Activated CD8-positive, alpha-beta memory T cell treated with anti-CD3 and anti-CD28 coated beads, Interleukin-2, amount 50 U/mL, for 24 hours (primary cell): ENCODE results near the gene PITPNM1.

Experiments used
- DNase-seq: peaks from one replicate; pipeline ENCODE4 v3.0.0-alpha.2; 2020; ENCODE audit errors: extremely low read depth

The PITPNM1 gene

DNA sequence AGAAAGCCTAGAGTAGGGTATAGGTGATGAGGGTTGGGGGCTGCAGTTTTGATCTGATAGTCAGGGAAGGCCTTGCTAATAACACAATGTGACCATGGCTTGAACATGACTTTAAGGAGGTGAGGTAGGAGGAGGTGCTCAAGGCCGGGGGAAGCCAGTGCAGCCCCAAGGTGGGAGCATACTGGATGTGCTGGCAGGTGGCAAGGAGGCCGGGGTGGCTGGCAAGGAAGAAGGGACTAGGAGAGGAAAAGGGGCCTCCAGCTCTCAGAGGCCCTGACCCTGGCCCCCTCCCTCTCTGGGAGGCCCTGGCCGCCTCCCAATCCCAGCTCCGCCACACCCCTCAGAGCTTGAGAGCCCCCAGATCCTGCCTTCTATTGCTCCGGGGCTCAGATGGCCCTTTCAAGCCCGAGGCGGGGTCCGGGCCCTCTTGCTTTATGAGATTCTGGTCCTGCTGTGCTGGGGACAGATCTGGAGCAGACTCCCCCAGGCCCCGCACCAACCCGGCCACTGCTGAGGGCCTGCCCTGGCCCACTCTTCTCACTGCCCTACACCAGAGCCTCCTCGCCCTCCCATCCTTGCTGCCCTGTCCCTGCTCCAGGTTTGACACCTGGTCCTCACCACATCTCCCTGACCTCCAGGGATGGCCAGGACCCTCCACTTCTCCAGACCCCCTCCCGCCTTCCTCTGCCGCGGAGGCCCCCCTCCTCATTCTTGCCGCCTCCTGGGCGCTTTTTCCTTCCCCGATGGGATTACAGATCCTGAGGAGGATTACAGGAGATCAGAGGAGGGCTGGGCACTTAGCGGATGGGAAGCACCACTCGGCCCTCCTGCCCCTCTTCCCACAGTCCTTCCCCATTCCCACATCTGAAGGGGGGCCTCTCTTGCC lies 1.8 kb downstream of the PITPNM1 start:
- no peak for DNase-seq

DNA sequence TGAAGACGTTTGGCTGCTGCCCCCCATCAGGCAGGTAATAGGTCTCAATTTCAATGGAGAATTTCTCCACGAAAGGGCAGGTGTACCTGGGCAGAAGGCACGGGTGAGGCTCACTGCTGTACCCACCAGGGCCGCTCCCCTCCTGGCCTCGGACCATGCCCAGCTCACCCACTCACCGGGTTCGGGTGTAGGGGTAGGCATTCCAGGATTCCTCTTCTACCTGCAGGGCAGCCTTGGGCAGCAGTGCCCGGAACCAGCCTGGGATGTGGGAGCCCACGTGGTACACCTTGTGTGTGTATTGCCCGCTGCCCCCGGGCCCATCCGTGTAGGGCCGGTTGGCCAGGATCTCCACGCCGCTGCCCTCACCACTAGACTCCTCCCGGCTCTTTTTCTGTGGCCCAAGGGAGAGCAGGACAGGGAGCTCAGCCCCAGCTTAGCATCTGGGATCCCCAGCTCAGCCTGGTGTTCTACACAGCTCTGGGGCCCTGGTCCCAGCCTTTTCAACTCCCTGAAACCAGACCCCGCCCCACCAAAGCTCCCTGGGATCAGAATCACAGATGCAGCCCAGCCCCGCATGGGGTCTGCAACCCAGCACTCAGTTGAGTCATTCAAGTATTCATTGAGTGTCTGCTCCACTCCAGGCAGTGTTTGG lies 2.7 kb downstream of the PITPNM1 start:
- no peak for DNase-seq

DNA sequence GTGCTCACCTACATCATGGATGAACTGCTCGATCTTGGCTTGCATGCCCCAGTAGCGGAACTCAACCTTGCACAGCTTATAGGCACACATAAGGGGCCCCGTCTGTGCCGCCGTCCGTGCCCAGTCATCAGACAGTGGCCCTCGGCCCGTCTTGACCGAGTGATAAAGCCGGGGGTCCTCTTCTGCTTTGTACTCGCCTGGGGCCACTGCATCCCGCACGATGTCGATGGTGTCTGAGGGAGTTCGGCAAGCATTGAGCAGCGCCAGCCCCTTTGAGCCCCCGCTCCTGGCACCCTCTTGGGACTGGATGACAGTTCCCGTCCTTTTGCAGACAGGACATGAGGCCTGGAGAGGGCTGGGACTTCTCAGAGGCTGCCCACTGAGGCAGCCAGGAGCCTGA lies 3.3 kb downstream of the PITPNM1 start:
- no peak for DNase-seq

DNA sequence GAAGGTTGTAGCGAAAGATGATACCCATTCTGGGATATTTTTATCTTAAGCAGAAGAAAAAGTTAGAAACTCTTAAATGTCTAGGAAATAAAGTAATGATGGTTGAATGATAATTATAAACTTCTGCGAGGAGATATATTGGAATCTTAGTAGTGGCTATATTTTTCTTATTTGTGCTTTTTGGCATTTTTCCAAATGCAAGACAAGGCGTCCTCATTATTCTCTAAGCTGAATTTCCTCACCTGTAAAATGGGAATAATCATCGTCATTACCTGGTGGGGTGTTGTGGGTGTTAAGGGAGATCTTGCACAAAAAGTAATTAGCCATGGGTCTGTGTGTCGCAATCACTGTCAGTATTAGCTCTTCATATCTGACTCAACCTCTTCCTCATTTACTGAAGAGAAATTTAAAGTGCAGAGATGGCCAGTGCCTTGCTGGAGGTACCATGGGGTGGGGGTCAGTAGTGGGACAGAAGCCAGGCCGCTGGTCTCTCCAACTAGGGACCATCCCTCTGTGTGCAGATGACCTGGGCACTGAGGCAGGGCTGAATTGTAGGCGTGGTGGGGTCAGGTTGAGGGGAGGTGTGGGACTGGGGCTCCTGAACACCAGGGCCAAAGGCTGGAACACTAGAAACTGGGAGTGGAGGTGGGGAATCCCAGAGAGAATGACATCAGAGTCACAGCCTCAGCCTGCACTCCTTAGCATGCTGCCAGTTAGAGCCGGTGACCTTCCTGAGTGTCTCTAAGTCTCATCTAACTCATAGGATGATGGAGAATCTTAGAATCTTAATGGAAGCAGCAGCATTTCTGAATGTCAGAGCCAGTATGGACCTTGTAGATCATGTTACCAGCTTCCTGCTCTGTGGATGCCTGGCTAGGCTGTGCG lies 4.1 kb downstream of the PITPNM1 start:
- no peak for DNase-seq

DNA sequence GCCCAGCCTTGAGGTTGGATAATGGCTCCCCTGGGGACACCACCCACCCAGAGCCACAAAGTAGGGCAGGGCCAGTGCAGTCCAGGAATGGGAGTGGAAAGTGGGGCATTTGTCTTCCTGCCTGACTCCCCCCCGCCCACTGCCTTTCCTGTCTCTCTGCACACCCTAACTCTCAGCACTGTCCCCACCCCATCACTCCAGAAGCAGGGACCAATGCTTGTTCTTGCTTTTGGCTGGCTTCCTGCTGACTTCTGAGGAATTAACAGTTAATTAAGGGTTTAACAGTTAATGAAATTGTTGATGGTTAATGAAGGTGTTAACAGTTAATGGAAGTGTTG lies 4.7 kb downstream of the PITPNM1 start:
- DNase-seq = no peak

DNA sequence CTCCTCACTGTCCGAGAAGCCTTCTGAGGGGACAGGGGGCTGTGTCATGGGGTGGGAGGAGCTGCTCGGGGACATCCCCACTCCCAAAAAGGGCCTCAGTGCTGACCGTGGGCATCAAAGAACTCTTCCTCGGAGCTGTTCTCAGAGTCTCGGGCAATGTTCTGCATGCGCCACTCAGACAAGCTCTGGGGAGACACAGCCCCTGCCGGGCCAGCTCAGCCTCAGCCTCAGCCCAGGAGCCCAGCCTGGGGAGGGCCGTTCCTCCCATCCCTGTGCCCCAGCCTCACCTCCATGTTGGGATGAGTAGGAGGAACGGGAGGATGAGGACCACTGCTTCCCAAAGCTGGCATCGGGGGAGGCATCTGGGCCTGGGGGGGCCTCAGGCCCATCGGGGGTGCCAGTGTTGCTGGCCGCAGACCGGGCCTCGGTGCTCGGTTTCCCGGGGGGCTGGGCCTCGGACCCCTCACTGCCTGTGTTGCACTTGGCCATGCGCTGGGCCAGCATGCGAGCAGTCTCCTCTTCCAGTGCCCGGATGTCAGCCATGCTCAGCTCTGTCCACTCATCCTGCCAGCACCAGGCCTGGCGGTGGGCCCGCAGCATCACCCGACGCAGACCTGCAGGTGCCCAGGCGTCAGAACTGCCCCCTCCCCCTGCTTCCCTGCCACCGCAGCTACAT lies 5.2 kb downstream of the PITPNM1 start:
- no peak for DNase-seq

DNA sequence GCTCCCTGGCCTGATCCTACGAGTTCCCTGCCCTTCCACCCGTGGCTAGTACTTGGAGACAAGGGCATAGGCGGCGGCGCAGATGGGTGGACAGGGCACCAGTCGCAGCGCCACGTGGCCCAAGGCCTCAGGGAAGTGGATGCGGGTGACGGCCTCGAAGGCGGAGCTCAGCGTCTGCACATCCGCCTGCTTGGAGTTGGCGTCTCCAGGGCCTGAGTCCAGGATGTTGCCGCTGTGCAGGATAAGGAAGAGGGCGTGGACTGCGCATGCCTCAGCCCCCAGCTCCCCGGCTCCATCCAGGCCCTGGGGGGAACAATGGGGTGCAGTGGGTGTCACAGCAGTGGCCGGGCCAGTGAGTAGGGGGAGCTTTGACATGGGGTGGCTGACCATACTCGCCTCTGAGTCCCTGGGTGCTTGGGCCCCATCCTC lies 6.6 kb downstream of the PITPNM1 start:
- DNase-seq = no peak

DNA sequence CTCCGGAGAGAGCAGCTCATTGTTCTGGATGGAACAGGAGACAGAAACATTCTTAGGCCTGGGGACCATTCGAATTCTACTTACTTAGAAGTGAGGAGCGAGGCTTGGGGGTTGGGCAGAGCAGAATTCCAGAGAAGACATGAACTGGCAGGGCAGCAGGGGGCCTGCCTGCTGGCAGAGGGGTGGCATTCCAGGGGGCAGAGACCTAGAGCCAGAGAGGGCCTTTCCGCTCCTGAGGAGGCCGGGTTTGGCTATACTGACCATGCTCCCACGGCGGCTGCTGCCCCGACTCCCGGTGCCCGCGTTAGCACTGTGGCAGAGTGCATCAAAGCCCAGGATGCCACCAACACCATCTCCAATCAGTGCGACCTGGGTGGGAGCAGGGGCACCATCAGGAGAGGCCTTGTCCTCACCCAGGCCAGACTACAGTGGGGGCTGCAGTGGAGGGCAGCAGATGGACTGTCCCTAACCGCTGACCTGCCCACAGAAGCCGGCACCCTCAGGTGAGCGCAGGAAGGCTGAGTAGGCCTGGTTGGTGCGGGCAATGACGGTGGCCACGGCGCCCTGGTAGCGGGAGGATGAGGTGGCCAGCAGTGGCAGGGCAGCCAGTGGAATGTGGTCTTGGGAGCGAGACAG lies 7.4 kb downstream of the PITPNM1 start:
- no peak for DNase-seq

DNA sequence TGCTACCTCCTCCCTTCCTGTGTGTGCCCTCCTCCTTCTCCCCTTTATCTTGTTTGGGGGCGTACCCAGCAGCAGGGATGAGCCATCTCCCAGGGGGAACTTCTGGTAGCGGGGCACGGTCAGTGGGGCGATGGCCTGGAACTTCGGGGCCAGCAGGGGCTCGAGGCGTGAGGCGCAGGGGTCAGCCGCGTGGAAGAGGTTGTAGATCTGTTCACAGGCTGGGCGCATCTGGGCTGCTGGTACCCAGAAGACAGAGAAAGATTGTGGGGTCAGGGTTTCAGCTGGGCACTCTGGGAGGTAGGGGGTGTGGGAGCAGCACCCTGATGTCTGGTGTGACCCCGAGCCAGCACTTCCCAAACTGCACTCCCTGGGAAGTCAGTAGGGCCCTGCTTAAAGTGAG lies 9.1 kb downstream of the PITPNM1 start:
- DNase-seq = no peak

DNA sequence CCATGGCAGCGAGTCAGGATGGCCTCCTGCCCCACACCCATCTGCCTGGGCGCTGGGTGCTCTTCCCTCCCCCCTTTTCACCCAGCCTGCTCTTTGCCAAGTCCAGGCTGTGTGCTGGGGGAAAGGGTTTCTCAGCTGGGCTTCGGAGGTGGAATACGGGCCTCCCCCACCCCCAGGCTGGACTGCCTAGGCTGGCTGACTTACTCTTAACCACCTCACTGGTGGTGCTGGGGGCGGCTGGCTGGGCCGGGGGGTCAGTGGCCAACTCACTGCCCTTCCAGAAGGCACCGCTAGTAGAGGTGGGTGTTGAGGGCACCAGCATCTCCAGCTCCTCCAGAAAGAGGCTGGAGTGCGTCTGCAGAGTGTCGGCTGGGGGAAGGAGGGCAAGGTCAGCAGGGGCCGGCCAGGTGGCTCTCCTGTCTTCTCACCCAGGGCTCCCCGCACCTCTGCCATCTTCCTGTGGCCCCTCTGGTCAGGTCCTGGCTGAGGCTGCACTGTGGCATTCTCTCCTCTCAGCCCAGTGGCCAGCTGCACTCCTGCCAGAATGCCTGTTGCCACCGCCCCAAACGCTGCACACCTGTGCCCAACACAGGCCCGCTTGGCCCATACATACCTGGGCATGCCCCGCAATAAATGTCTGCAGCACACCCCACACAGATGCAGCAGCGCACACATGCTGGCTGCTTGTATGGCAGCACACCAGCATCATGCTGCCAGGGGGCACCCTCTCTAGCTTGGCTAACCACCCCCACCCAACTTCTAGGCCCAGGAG lies 9.7 kb downstream of the PITPNM1 start:
- no peak for DNase-seq

DNA sequence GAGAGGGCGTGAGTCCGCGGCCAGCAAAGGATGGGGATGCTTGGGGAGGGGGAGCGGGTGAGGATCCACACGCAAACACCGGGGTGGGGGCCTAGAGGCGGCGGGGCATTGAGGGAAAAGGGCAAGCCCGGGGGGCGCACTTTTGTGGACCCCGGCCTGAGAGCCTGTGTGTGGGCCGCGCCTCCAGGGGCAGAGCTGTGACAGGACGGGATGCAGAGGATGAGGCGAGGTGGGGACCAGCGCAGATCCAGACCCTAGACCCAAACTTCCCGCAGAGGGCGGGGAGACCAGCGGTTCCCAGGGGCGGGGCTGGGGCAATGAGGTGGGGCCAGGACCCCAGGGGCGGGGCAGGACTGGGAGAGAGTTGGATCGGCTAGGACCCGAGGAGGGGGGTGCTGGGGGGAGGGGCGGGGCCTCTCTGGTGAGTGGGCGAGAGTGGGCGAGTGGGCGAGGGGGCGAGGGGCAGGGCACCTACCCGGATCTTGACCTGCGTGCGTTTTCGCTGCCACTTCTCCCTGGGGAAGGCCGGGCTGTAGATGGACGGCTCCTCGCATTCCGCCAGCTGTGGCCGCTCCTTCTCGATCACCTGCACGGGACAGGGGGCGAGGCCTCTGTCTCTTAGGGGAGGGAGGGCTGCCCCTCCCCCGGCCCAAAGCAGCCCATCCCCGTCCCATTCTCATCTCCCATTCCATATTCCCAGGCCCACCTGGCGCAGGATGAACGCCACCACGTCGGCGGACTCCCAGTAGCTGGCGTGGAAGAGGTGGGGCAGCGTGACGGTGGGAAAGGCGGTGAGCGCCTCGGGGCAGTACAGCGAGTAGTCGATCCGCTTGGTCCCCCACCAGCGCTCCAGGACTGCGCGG lies 10.6 kb downstream of the PITPNM1 start:
- DNase-seq = no peak

DNA sequence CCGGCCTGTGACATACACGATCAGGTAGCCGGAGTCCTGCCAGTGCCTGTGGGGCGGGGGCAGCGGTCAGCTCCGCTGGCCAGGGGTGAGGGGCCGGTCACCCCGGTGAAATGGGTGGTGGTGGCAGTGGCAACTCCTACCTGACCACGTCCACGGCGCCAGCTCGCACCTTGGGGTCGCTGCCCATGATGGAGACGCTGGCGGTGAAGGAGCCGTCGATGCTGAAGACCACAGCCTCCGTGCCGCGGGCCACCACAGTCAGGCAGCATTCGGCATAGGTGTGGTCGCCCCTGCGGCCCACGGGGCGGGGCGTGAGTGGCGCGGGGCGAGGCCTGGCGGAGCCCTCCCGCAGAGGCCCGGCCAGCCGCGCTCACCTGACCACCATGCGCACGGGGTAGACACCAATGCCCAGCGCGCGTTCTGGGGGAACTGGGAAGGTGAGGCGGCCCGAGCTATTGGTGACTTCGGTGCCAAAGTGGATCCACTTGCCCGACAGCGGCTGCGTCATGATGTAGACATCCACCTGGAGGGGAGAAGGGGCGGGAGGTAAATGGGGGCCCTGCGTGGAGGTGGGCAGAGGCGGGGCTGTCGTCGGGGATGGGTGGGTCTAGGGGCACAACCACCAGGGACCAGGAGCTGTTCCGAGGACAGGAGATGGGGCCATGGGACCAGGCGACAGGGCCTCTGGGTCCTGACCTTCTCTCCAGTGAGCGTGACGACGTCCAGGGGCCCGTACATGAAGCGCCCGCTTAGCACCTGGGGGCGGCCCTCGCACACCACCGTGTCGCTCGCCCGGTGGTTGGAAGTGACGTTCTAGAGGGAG lies 11.4 kb downstream of the PITPNM1 start:
- no peak for DNase-seq

DNA sequence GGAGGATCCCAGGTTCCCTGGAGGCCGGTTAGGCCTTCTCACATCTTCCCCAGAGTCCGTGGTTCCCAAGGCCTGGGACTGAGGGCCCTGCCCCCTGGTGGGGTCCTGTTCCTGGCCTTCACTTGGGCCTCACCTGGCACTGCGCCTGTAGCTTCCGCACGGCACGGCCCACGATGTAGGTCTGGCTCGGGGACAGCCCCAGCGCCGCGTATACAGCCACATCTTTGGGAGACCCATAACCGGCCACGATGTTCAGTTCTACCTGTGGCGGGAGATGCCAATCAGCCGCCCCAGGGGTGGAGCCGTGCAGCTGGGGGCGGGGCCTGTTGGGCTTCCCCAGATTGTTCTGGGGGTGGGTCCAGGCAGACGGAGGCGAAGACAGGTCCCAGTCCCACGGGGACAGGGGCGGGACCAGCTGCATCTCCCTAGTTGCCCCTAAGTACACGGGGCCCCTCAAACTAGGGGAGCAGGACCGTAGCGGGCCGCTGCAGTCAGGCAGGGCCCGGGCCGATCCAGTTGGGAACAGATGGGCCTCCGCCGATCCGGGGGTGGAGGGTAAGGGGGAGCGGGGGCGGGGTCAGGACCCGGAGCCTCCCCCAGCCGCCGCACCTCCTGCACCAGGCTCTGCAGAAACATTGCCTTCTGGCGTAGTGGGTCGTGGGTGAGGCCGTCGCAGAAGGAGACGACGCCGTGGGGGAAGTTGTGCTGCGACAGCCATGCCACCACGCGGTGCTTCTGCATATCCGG lies 12.2 kb downstream of the PITPNM1 start:
- DNase-seq = no peak

DNA sequence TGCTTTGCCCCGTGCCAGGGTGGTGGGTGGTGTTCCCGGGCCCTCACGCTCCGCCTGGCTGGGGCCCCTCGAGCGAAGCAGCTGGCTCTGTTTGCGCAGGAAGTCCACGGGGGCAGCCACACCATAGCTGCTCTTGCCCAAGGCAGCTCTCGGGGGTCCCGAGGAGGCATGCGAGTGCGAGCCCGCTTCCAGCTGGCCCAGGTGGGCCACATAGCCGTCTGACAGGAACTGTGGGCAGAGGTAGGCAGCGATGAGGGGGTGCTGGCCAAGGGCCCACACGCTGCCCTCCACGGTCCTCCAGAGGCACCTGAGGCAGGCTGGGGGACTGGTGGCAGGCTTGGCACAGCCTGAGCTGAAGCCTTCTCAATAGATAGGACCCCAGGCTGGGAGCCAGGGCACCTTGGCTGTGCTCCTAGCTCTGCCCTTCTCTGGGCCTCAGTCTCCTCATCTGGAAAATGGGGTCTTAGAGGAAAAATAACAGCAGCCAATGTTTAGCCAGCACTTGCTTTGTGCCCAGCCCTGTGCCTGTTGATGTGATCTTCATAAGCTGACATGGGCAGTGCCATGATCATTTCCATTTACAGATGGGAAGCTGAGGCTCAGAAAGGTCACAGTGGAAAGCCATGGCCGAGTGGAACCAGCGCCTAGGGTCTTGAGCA lies 13.0 kb downstream of the PITPNM1 start:
- DNase-seq = no peak

DNA sequence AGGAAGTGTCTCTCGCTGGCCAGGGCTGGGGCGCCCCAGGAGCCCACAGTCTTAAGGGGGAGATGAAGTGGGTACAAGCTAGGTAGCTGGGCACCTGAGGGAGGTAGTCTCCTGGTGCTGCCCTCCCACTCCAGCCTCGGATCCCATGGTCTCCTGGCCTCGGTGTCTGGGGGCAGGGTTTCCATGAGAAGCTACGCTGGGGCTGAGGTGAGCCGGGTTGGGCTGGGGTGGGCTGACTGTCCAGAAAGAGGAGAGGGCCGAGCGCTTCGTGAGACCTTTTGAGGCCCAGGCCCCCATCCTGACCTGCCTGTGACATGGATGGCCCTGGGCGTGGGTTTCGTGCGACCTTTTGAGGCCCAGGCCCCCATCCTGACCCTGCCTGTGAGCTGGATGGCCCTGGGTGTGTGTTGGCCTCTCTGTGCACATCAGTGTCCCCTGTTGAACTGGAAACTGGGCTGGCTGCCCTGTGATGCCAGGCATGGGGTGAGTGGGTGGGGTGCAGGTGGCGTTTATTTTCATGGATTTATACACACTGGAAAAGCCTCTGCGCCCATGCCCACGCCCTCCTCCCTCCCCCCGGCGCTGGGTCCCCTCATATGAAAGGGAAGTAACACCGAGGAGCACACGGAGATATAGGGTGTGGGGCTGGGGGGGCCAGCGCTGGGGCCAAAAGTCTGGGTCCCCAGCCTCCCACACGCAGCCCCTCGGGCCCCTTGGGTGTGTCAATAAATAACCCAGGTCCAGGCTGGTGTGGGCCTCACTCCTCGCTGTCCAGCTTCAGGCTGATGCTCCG lies 13.7 kb downstream of the PITPNM1 start:
- no peak for DNase-seq

DNA sequence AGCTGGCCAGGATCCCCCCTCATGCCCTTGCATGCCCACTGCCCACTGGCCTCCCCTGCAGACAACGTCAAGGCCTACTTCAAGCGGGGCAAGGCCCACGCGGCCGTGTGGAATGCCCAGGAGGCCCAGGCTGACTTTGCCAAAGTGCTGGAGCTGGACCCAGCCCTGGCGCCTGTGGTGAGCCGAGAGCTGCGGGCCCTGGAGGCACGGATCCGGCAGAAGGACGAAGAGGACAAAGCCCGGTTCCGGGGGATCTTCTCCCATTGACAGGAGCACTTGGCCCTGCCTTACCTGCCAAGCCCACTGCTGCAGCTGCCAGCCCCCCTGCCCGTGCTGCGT lies 14.5 kb downstream of the PITPNM1 start:
- DNase-seq = no peak
